Stimulated activated CD8-positive, alpha-beta memory T cell treated with anti-CD3 and anti-CD28 coated beads, Interleukin-12 subunit alpha, Interleukin-12 subunit beta, amount 100 ng/mL, for 24 hours (primary cell): ENCODE results near the gene PLCH1.

Source experiments
- DNase-seq: peaks from one replicate; pipeline ENCODE4 v3.0.0-alpha.2; 2020; ENCODE audit errors: extremely low read depth

Gene PLCH1

GRCh38 chr3:155744626-155745324 is at the start of gene PLCH1:
Gene PLCH1 (minus strand): TSS chr3:155745071. CDS start chr3:155704224, 40,847 bp downstream.
- DNase-seq = no peak

- DNase-seq = no peak
Observed at GRCh38 chr3:155792532-155792931, 47.7 kb upstream of the PLCH1 start.

DNA sequence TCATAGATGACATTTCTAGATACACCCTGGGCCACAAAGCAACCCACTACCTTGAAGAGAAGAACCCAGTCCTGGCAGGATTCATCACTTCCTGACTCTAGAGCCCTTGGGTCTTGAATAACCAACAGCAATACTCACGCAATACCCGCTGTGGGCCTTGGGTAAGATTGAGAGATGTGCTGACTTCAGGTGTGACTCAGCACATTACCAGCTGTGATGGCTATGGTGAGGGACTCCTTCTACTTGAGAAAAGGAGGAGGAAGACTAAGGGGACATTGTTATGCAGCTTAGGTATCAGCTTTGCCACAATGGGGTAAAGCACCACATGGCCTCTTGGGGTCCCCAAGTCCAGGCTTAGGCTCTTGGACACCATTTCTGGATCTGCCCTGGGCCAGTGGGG is 46.3 kb upstream of the PLCH1 start:
- DNase-seq = no peak

- no peak for DNase-seq
Observed at GRCh38 chr3:155790272-155790925, 45.5 kb upstream of the PLCH1 start.

- DNase-seq = no peak
Observed at GRCh38 chr3:155785662-155786295, 40.9 kb upstream of the PLCH1 start.

GRCh38 chr3:155782390-155782953 is 37.6 kb upstream of the PLCH1 start:
- DNase-seq = no peak

DNA sequence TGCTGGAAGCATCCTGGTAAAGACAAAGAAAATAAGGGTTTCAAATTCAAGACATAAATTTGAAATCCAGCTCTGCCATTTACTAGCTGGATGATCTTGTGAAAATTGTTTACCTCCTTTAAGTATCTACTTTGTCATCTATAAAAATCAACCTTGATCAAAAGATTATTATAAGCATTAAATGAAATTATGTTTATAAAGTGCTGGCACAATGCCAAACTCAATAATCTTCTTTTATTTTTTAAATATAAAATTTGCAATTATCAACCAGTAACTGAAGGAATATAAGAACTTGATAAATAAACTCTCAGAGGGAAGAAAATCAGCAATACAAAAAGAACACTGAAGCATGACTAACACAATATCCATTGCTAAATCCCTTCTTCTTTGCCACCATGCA is 35.4 kb upstream of the PLCH1 start:
- no peak for DNase-seq

- DNase-seq = no peak
Observed at GRCh38 chr3:155778462-155778861, 33.6 kb upstream of the PLCH1 start.

GRCh38 chr3:155772801-155773200 is 27.9 kb upstream of the PLCH1 start:
- DNase-seq = no peak

DNA sequence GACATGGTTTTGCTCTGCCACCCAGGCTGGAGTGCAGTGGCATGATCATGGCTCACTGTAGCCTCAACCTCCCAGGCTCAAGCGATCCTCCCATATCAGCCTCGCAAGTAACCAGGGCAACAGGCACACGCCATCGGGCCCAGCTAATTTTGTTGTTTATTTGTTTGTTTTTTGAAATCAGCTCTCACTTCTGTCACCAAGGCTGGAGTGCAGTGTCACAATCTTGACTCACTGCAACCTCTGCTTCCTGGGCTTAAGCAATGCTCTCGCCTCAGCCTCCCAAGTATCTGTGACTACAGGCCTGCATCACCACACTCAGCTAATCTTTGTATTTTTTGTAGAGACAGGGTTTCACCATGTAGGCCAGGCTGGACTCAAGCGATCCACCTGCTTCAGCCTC is 26.3 kb upstream of the PLCH1 start:
- DNase-seq = no peak

DNA sequence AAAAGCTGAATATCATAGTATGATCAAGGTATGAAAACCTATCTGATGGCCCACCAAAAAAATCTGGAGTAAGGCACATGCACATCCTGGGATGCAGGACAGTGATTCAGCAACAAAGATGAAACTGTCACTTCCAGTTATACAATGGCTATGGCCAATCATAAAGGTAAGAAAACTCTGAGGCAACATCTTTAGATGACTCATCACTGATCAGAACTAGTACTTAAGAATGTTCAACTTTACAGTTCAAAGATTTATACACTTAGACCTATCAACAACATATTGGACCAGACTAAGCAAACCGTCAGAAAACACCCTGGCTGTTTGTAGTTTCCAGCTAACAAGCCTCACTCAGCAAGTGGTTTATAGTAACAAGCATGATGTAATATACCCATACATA is 21.3 kb upstream of the PLCH1 start:
- DNase-seq = no peak

DNA sequence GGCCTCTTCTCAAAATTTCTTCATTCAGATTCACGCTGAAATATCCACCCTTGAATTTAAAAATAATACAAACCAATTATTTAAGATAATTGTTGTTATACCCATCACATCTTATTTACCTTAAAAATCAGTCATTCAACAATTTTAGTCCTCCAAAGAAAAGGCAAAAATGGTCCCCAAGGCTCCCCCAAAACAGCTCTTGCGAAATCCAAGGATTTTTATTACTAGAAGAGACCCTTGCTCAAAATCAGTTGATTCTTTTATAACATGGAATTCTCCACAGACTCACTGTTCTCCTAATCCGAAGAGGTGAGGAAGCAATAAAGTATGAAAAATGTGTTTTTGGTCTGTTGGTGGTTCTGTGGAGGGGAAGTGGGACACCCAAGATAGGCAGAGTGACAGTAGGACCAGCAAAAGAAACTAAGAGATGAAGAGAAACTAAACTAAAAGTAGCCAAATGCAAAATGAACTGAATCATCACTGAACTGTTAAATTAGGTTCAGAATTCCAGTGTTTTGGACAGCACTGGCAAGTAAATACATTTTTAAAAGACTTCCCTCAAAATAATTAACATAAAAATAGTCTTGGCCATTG is 19.1 kb upstream of the PLCH1 start:
- no peak for DNase-seq

DNA sequence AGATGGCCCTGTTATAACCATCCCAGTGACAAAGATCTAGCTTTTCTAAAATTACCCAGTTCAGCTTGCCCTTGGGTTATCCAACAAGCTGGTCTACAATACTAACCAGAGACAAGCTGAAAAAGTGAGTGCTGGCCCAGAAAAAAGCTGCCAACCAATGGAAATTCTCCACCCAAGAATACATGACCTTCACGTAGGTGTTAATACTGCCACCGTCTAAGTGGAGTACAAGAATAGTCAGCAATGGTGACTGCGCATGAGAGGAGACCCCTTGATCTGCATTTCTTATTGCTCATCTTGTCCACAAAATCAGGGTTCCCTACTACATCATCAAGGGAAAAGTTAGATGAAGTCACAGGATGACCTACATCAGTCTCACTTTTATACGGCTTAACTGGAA is 15.8 kb upstream of the PLCH1 start:
- DNase-seq = no peak

- no peak for DNase-seq
Observed at GRCh38 chr3:155757577-155757976, 12.7 kb upstream of the PLCH1 start.

- DNase-seq = no peak
Observed at GRCh38 chr3:155753038-155753639, 8.3 kb upstream of the PLCH1 start.

GRCh38 chr3:155748611-155749365 is 3.9 kb upstream of the PLCH1 start:
- DNase-seq = no peak

GRCh38 chr3:155747946-155748290 is 3.0 kb upstream of the PLCH1 start:
- DNase-seq = no peak

- no peak for DNase-seq
Observed at GRCh38 chr3:155747286-155747945, 2.5 kb upstream of the PLCH1 start.

GRCh38 chr3:155746703-155747102 is 1.8 kb upstream of the PLCH1 start:
- DNase-seq = no peak

- no peak for DNase-seq
Observed at GRCh38 chr3:155745795-155746550, 1.1 kb upstream of the PLCH1 start.
